ENCODE measurements around the gene MUC5AC. TPM values are rescaled to one million over a fixed set of nuclear protein-coding genes. Genes with fewer than 3 reads are reported as not detected.

The MUC5AC gene
- total RNA-seq, 1 experiment from 2014 or later, result under 0.01 TPM

- no peak for TF ChIP-seq RORB (CRISPR knock-in tag; IDR thresholded peaks at IDR 0.05)
- TF ChIP-seq ZMAT4 (CRISPR knock-in tag; IDR thresholded peaks at IDR 0.05), result no peak
- no peak for TF ChIP-seq USF2 (CRISPR knock-in tag; IDR thresholded peaks at IDR 0.05)
Measured at GRCh38 chr11:1208394-1209261, 50.9 kb downstream of the MUC5AC start (continued).

- CTCF ChIA-PET, result no interaction called here
- peaks cover 51% of the 10 kb centered on the region for H3K9me3 Mint-ChIP-seq
- peak; percentile 3 for DNase-seq (ENCODE audit: low spot score)
Measured at GRCh38 chr11:1209371-1210057, 51.8 kb downstream of the MUC5AC start.

More at GRCh38 chr11:1209371-1210057, 51.8 kb downstream of the MUC5AC start:
- H3K27ac Mint-ChIP-seq, result no peak overlapping the region
- no peak overlapping the region for H3K4me3 Mint-ChIP-seq
- TF ChIP-seq ZNF138 (CRISPR knock-in tag; conservative IDR thresholded peaks at IDR 0.05) (no peak), RELA (CRISPR knock-in tag; IDR thresholded peaks at IDR 0.05; ENCODE audit: borderline replicate concordance) (no peak), ATF1 (CRISPR knock-in tag; IDR thresholded peaks at IDR 0.05) (no peak), ATF6 (CRISPR knock-in tag; IDR thresholded peaks at IDR 0.05) (no peak), PREB (CRISPR knock-in tag; IDR thresholded peaks at IDR 0.05; ENCODE audit: borderline replicate concordance) (no peak), TP53 (CRISPR knock-in tag; IDR thresholded peaks at IDR 0.05) (no peak), JUN (CRISPR knock-in tag; IDR thresholded peaks at IDR 0.05) (no peak), HMGA2 (CRISPR knock-in tag; IDR thresholded peaks at IDR 0.05) (no peak), TCF7 (CRISPR knock-in tag; IDR thresholded peaks at IDR 0.05; ENCODE audit: low read depth) (no peak), ZNF512 (CRISPR knock-in tag; IDR thresholded peaks at IDR 0.05; ENCODE audit: borderline replicate concordance) (no peak), MXD4 (CRISPR knock-in tag; IDR thresholded peaks at IDR 0.05; ENCODE audit: borderline replicate concordance) (no peak), ZBTB43 (CRISPR knock-in tag; IDR thresholded peaks at IDR 0.05) (no peak), USF1 (CRISPR knock-in tag; IDR thresholded peaks at IDR 0.05) (no peak), RORB (CRISPR knock-in tag; IDR thresholded peaks at IDR 0.05) (no peak), USF2 (CRISPR knock-in tag; IDR thresholded peaks at IDR 0.05) (no peak), ZMAT4 (CRISPR knock-in tag; IDR thresholded peaks at IDR 0.05) (no peak)
- POLR2A ChIA-PET, result no interaction called here
- H3K4me1 Mint-ChIP-seq, result no peaks in the 10 kb centered on the region
- H3K27me3 Mint-ChIP-seq (ENCODE audit: low read depth), result peaks cover 33% of the 10 kb centered on the region
- peaks cover 24% of the 10 kb centered on the region for H3K36me3 Mint-ChIP-seq
- no peak for ATAC-seq
